H9 (cell line): ENCODE results near the gene MAP6. TPM values are rescaled to one million over a fixed set of nuclear protein-coding genes. Genes with fewer than 3 reads are reported as not detected.

Experiments used
- DNase-seq: peaks from one replicate; pipeline ENCODE4 v3.0.0-alpha.2; 2017
- H2AFZ ChIP-seq: one replicate; pipeline ENCODE4 v1.6.1; 2013; ENCODE audit warnings: mild to moderate bottlenecking, low read length, control low read depth, moderate library complexity
- H2AK5ac ChIP-seq: 2 replicates; pipeline ENCODE4 v1.6.1; 2013; ENCODE audit warnings: low read length, control low read depth, mixed read lengths; ENCODE audit not compliant: insufficient read length
- H2BK120ac ChIP-seq: one replicate; pipeline ENCODE4 v1.6.1; 2013; ENCODE audit warnings: low read depth, mild to moderate bottlenecking, low read length, control low read depth, inconsistent platforms; ENCODE audit not compliant: poor library complexity, severe bottlenecking
- H2BK12ac ChIP-seq: 2 replicates; pipeline ENCODE4 v1.6.1; 2013; ENCODE audit warnings: low read length, control low read depth, mixed read lengths, low read depth; ENCODE audit not compliant: insufficient read length
- H2BK15ac ChIP-seq: 2 replicates; pipeline ENCODE4 v1.6.1; 2013; ENCODE audit warnings: low read depth, low read length, control low read depth
- H2BK20ac ChIP-seq: one replicate; pipeline ENCODE4 v1.6.1; 2013; ENCODE audit warnings: low read depth, mild to moderate bottlenecking, low read length, control low read depth, inconsistent platforms; ENCODE audit not compliant: poor library complexity, severe bottlenecking
- H2BK5ac ChIP-seq: 2 replicates; pipeline ENCODE4 v1.6.1; 2013; ENCODE audit warnings: low read length, control low read depth, mixed read lengths; ENCODE audit not compliant: insufficient read length
- H3K14ac ChIP-seq: 2 replicates; pipeline ENCODE4 v1.6.1; 2013; ENCODE audit warnings: low read length, control low read depth; ENCODE audit not compliant: insufficient read depth
- H3K18ac ChIP-seq: 2 replicates; pipeline ENCODE4 v1.6.1; 2013; ENCODE audit warnings: low read depth, mild to moderate bottlenecking, mixed read lengths, low read length, control low read depth; ENCODE audit not compliant: insufficient read length
- H3K23ac ChIP-seq: 2 replicates; pipeline ENCODE4 v1.6.1; 2013; ENCODE audit warnings: low read length, control low read depth, mixed read lengths, low read depth; ENCODE audit not compliant: insufficient read length
- H3K23me2 ChIP-seq: 2 replicates; pipeline ENCODE4 v1.6.1; 2013; ENCODE audit warnings: low read depth, mild to moderate bottlenecking, mixed read lengths, low read length, control low read depth; ENCODE audit not compliant: insufficient read length, poor library complexity, severe bottlenecking
- H3K27ac ChIP-seq: 2 replicates; pipeline ENCODE4 v1.5.1; 2013; ENCODE audit warnings: low read length, control low read depth, mixed read lengths, low read depth; ENCODE audit not compliant: insufficient read length
- H3K27me3 ChIP-seq: 2 replicates; pipeline ENCODE4 v1.6.1; 2013; ENCODE audit warnings: low read length, control low read depth, inconsistent platforms; ENCODE audit not compliant: insufficient read depth
- H3K4ac ChIP-seq: 2 replicates; pipeline ENCODE4 v1.6.1; 2013; ENCODE audit warnings: low read depth, mild to moderate bottlenecking, control low read depth, inconsistent platforms, low read length, moderate library complexity
- H3K4me1 ChIP-seq: 2 replicates; pipeline ENCODE4 v1.6.1; 2013; ENCODE audit warnings: low read length, control low read depth, inconsistent platforms; ENCODE audit not compliant: insufficient read depth
- H3K4me2 ChIP-seq: 2 replicates; pipeline ENCODE4 v1.6.1; 2013; ENCODE audit warnings: low read length, control low read depth, mixed read lengths; ENCODE audit not compliant: insufficient read length, insufficient read depth
- H3K56ac ChIP-seq: 2 replicates; pipeline ENCODE4 v1.6.1; 2013; ENCODE audit warnings: low read depth, mild to moderate bottlenecking, mixed read lengths, low read length, control low read depth; ENCODE audit not compliant: insufficient read length
- H3K79me1 ChIP-seq: 2 replicates; pipeline ENCODE4 v1.6.1; 2013; ENCODE audit warnings: low read depth, mild to moderate bottlenecking, moderate library complexity, low read length, control low read depth, inconsistent platforms; ENCODE audit not compliant: insufficient read depth, poor library complexity, severe bottlenecking
- H3K79me2 ChIP-seq: 2 replicates; pipeline ENCODE4 v1.6.1; 2013; ENCODE audit warnings: low read length, control low read depth, inconsistent platforms; ENCODE audit not compliant: insufficient read depth
- H3K9ac ChIP-seq: 2 replicates; pipeline ENCODE4 v1.6.1; 2013; ENCODE audit warnings: low read length, control low read depth, mixed read lengths; ENCODE audit not compliant: insufficient read length; ENCODE audit errors: extremely low read depth
- H3K9me3 ChIP-seq: one replicate; pipeline ENCODE4 v1.6.1; 2013; ENCODE audit warnings: low read depth, low read length, inconsistent platforms; ENCODE audit not compliant: control insufficient read depth
- H3T11ph ChIP-seq: one replicate; pipeline ENCODE4 v1.6.1; 2013; ENCODE audit warnings: mild to moderate bottlenecking, low read length, control low read depth, inconsistent platforms
- H4K20me1 ChIP-seq: one replicate; pipeline ENCODE4 v1.6.1; 2013; ENCODE audit not compliant: control insufficient read depth, insufficient read length, insufficient read depth
- H4K5ac ChIP-seq: 2 replicates; pipeline ENCODE4 v1.6.1; 2013; ENCODE audit warnings: low read depth, mild to moderate bottlenecking, mixed read lengths, low read length, control low read depth; ENCODE audit not compliant: insufficient read length
- H4K8ac ChIP-seq: replicated peaks from 2 replicates; pipeline ENCODE4 v1.6.1; 2013; ENCODE audit warnings: low read length, control low read depth, mixed read lengths, low read depth; ENCODE audit not compliant: insufficient read length
- H4K91ac ChIP-seq: 2 replicates; pipeline ENCODE4 v1.6.1; 2013; ENCODE audit warnings: low read depth, mild to moderate bottlenecking, moderate library complexity, mixed read lengths, low read length, control low read depth; ENCODE audit not compliant: insufficient read length
- H3K27ac Mint-ChIP-seq, 3 experiments: 2 replicates in 2 of 3; 3 replicates in 1 of 3; pipeline ENCODE4 v1.8.0; 2020 to 2021; ENCODE audit warnings: mixed read lengths in 3 of 3, mild to moderate bottlenecking in 1 of 3, moderate library complexity in 1 of 3
- H3K27me3 Mint-ChIP-seq: 2 replicates; pipeline ENCODE4 v1.8.0; 2021; ENCODE audit warnings: low read depth, mild to moderate bottlenecking, moderate library complexity, mixed read lengths
- H3K36me3 Mint-ChIP-seq, 3 experiments: 2 replicates in 2 of 3; 3 replicates in 1 of 3; pipeline ENCODE4 v1.8.0; 2020 to 2021; ENCODE audit warnings: low read depth in 3 of 3, mixed read lengths in 3 of 3; ENCODE audit not compliant: insufficient read depth in 1 of 3
- H3K4me1 Mint-ChIP-seq, 2 experiments: 2 replicates each; pipeline ENCODE4 v1.8.0; 2020; ENCODE audit warnings: mixed read lengths in 2 of 2
- H3K4me3 Mint-ChIP-seq, 2 experiments: 2 replicates in 1 of 2; 3 replicates in 1 of 2; pipeline ENCODE4 v1.8.0; 2020 to 2021; ENCODE audit warnings: mild to moderate bottlenecking in 2 of 2, mixed read lengths in 2 of 2, moderate library complexity in 1 of 2
- H3K9me3 Mint-ChIP-seq, 2 experiments: 2 replicates in 1 of 2; 3 replicates in 1 of 2; pipeline ENCODE4 v1.8.0; 2020; ENCODE audit warnings: mild to moderate bottlenecking in 2 of 2, mixed read lengths in 2 of 2, moderate library complexity in 1 of 2
- CTCF ChIP-seq: fragments of 200-600 bp; sonication (generic); conservative IDR thresholded peaks from 3 replicates; pipeline ENCODE4 v1.8.0; 2021; ENCODE audit warnings: antibody characterized with exemption, mild to moderate bottlenecking
- WGBS: extraction: QIAGEN DNeasy Blood & Tissue Kit; methylation state at CpG from one replicate; pipeline ENCODE4 v1.1.7; 2013; ENCODE audit warnings: missing lambda C conversion rate, low lambda C conversion rate, mixed read lengths; ENCODE audit not compliant: insufficient read length; ENCODE audit errors: extremely low coverage; 5-methylcytosine and 5-hydroxymethylcytosine counted together
- total RNA-seq: library from RNA; stranded (reverse); gene quantifications from 2 replicates; pipeline ENCODE4 v1.2.1, GENCODE V29; 2021

The MAP6 gene
- total RNA-seq, 1 experiment from 2014 or later = 0.77 TPM

- H3K4me1 Mint-ChIP-seq = peaks cover 20 to 21% of the 10 kb centered on the region in 2 experiments
- H4K91ac ChIP-seq = no peak overlapping the region
- H3K9me3 ChIP-seq = no peaks in the 10 kb centered on the region
- H3K79me1 ChIP-seq = no peaks in the 10 kb centered on the region
- peaks cover 17% of the 10 kb centered on the region for H3K27me3 Mint-ChIP-seq
- H2AK5ac ChIP-seq = no peak overlapping the region
- H2BK5ac ChIP-seq = no peak overlapping the region
- no peak overlapping the region for H3K14ac ChIP-seq
- no peaks in the 10 kb centered on the region for H3K23me2 ChIP-seq
- no peak overlapping the region for H2BK20ac ChIP-seq
- H3K4ac ChIP-seq = no peak overlapping the region
- no peak overlapping the region for H3K56ac ChIP-seq
- no peak overlapping the region for H3K27ac ChIP-seq
- H3T11ph ChIP-seq = no peak overlapping the region
- no peaks in the 10 kb centered on the region for H4K20me1 ChIP-seq
- H3K9ac ChIP-seq = no peak overlapping the region
- no peak overlapping the region for H3K27ac Mint-ChIP-seq
- H3K4me3 Mint-ChIP-seq = no peak overlapping the region
- peaks cover 2% of the 10 kb centered on the region; the same call in 1 of the 2 replicates for H3K4me1 ChIP-seq
- H4K5ac ChIP-seq = no peak overlapping the region
- H2AFZ ChIP-seq = no peak overlapping the region
- TF ChIP-seq CTCF = no peak
- H3K18ac ChIP-seq = no peak overlapping the region
- H4K8ac ChIP-seq = no peak overlapping the region
- no peak overlapping the region for H3K23ac ChIP-seq
- no peak overlapping the region for H2BK15ac ChIP-seq
- DNase-seq = no peak
- no CpG with 5 or more reads among the region's 2 CpGs for WGBS
- H3K79me2 ChIP-seq = no peaks in the 10 kb centered on the region
- H3K36me3 Mint-ChIP-seq = no peaks in the 10 kb centered on the region
- no peaks in the 10 kb centered on the region for H3K27me3 ChIP-seq
- no peak overlapping the region for H2BK12ac ChIP-seq
- no peak overlapping the region for H2BK120ac ChIP-seq
- H3K4me2 ChIP-seq = no peak overlapping the region
- H3K9me3 Mint-ChIP-seq = no peaks in the 10 kb centered on the region
Observed at GRCh38 chr11:75592715-75593114, 76.1 kb downstream of the MAP6 start.
